Stimulated activated CD4-positive, alpha-beta T cell treated with anti-CD3 and anti-CD28 coated beads, Interleukin-12 subunit alpha, Interleukin-12 subunit beta, amount 100 ng/mL, for 4 hours (primary cell): Measurements from ENCODE around the gene TMEM59L.
"Not testable (repeated sequence)": the region's sequence is repeated elsewhere in the genome, so short reads cannot be mapped to it uniquely, and the experiment has no call there.

Source experiments
- DNase-seq: peaks from one replicate; pipeline ENCODE4 v3.0.0-alpha.2; 2020

The TMEM59L gene

DNA sequence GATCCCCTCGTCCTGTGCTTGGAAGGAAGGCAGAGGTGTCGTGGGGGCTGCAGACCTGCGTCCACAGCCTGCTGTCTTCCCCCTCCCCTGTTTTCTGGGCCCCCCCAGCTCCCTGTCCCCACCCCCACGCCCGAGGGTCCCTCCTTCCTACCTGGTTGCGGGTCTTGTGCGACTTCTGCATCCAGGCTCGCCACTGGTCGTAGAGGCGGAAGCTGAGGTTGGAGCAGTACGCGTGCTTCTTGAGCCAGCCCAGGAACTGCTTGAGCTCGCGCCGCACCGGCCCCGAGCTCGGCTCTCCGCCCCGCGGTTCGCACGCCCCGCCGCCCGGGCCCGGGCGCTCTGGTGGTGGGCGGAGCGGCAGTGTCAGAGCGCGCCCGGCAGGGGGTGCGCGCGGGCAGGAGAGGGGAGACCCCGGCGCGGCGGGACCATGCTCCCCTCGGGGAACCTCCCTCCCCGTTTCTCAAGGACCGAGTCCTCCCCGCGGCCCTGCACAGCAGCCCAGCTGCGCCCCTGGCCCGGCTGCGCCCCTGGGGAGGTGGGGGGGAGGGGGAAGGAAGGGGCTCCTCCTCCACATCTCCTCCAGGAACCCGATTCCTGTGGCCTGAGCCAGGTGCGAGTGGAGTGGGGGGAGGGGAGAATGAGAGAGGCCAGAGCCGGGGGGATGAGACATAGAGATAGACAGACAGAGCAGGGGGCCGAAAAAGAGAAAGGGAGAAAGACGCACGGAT lies 18.4 kb upstream of the TMEM59L start:
- DNase-seq, result peak; percentile 75

DNA sequence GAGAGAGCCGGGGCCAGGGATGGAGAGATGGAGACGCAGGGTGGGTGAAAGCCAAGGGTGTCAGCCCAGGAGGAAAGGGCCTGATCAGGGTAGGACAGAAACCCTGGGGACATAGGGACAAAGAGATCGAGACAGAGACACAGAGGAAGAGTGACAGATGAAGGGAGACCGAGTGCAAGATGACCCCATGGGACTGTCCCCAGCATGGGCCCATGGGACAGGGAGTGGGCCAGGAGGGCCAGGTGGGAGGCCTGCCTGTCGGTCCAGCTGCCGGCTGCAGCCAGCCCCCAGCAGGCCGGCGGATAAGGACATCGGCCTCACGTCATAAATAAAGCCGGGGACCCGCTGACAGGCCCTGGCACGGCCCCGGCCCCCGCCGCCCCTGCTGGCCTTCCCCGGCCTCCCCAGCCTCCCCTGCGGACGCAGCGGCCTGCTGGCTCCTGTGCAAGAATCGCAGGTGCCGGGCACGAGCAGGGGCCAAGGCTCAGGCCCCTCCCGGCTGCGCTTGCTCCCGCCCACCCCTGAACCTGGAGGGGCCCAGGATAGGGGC lies 17.8 kb upstream of the TMEM59L start:
- DNase-seq, result no peak

- DNase-seq, result no peak
Measured at GRCh38 chr19:18595475-18595874, 17.2 kb upstream of the TMEM59L start.

DNA sequence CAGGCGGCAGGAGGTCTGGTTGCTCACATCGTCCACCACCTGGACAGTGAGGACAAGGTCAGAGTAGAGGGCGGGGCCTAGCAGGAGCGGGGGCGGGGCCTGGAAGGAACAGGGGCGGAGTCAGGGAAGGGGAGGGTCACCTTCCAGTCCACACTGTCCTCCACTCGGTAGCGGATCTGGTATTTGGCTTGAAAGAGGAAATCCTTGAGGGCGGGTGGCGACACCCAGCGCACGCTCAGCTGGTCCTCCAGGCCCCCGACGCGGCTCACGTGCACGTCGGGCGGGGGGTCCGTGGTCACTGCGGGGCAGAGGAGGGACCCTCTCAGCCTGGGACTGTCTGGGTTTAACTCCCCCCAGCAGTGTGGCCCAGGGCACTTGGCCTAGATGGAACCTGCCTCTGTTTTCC lies 15.9 kb upstream of the TMEM59L start:
- DNase-seq, result no peak

- DNase-seq, result no peak
Measured at GRCh38 chr19:18597809-18598660, 14.6 kb upstream of the TMEM59L start.

DNA sequence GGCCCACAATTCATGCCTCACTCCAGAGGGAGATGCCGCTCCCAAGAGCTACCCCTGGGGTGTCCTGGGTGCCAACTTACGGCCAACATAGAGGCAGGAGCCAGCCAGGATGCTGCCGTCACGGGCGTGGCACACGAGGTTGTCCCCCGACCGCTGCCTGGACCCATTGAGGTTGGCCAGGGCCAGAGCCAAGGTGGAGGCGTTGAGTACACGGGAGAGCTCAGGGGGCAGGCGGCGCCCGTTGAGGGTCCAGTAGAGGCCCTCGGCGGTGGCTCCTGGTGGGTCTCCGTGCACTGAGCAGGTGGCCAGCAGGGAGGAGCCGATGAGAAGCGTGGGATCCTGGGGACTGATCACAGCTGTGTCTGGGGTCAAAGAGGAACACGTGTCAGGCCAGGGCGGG lies 13.2 kb upstream of the TMEM59L start:
- no peak for DNase-seq

- not testable (repeated sequence) for DNase-seq
Measured at GRCh38 chr19:18600692-18601397, 11.8 kb upstream of the TMEM59L start.

GRCh38 chr19:18601875-18602274 lies 10.8 kb upstream of the TMEM59L start:
- no peak for DNase-seq

DNA sequence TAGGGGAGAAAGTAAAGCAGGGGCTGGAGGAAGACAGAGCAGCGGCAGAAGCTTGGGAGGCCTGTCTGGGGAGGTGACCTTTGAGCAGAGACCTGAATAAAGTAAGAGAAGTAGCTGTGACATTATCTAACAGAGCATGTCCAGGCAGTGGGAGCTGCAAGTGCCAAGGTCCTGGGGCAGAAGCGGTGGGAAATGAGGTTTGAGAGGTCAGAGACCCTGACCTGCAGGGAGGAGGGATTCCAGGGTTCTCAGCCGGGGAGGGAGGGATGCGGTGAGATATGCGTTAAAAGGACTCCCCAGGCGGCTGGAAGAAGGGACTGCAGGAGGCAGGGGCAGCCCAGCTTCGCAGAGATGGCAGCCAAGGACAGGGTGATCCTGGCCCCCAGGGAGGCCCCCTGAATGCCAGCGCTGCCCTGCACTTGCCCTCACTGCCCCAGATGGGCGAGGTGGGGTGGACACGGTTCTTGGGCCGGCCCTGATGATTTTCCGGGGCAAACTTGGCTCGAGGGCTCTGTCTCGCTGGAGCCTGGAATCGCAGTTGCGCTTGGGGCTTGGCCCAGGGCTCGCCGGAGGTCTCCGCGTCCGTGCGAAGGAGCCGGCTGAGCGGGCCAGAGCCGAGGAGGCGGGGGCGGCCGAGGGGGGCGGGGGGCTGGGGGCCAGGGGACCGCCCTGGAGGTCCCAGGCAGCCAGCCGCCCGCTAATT lies 9.3 kb upstream of the TMEM59L start:
- DNase-seq, result no peak

- no peak for DNase-seq
Measured at GRCh38 chr19:18603958-18604819, 8.5 kb upstream of the TMEM59L start.

DNA sequence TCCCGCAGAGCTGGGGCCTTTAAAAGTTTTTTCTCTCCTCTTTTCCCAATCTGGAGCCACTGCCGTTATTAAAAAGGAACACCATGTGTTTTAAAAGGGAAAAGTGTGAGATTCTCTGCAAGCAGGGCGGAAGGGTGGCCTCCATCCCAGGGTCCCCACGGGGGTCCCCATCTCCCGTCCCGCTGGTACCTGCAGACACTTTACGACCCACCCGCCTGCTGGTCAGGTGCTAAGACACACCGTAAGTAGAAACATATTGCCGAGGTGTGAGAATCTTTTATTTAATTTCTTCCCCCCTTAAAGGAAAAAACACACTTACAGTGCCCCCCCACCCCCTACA lies 7.9 kb upstream of the TMEM59L start:
- DNase-seq, result no peak

DNA sequence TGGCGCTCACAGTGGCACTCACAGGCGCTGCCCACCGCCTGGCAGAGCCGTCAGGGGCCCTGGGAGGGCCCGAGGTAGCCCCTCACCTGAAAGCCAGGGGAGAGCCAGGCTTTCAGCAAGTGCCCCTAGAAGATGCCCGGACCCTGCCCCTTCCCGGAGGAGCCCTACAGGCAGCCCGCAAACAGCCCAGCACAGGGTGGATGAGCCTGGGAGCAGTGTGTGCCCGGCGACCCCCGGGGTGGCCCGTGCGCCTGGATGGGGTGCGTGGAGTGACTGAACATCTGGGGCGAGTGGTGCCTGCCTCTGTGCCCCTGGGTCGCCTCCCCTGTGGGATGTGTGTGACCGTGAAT lies 7.5 kb upstream of the TMEM59L start:
- DNase-seq, result no peak

- no peak for DNase-seq
Measured at GRCh38 chr19:18605546-18606280, 7.0 kb upstream of the TMEM59L start.

- DNase-seq, result no peak
Measured at GRCh38 chr19:18606281-18607225, 6.1 kb upstream of the TMEM59L start, which contains the start of gene CRLF1. TSS of gene CRLF1 (minus strand) at chr19:18606799. CDS start at chr19:18606656, 143 bp downstream.

DNA sequence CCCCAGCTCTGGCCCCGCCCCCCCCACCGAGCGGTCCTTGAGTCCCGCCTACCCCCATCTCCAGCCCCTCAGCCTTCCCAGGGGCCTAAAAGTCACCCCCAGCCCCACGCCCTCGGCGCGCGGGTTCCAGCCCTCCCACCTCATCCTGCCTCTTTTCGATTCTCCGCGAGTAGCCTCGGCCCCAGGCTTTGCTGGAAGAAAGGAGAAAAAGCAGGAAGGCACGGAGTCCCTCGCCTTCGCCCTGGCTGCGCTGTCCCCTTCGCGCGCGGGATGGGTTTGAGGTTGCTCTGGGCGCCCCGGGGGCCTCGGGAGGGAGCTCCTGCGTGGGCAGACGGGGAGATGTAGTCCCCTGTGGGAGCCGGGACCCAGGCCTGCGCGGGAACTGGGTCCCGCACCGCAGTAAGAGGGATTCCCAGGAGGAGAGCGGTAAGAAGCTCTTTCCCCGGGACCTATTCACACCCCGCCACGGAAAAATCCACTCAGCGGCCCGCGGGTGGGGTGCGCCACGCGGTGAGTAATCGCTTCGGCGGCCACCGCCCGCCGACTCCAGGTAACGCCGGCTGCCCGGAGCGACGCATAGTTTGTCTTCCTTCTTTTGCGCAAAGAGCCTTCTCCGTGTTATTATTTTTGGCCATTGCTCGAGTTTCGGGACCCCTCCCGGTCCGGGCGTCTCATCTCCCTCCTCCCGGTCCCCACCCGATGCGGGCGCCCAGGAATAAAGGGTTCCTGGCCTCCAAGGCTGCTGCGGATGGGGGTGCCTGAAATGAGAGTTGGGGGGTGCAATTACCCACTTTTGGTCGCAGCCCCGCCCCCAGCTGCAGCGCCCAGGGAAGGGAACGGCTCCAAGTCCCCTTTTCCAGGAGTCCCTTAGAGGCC lies 5.2 kb upstream of the TMEM59L start:
- no peak for DNase-seq

DNA sequence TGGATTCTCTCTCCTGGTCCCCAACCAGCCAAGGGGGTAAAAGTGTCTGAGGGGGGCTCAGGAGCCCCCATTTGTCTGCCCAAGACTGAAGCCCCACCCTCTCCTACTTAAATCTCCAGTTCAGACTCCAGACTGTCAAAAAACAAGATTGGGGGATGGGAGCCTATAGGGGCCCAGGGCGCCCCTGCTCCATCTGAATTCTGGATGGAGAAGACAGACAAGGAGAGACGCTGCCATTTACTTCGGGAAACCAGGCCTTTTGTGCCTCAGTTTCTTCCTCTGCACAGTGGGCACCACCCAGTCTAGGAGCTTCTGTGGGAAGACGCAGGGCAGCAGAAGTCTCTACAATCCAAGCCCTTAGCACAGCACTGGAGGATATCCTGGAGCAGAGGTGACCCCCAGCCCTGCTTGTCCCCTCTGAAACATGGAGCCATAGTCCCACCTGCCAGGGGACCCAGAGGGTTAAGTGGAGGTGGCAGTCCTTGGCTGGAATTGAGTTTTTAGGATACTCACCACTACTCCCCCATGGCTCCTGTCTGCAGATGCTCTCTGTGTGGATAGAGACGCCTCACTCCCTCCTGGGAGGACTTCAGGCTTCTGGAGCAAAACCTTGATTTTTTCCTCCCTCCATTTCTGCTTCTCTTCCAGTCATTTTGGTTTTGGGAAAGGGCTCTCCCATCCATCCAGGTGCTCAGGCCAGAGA lies 4.4 kb upstream of the TMEM59L start:
- no peak for DNase-seq

DNA sequence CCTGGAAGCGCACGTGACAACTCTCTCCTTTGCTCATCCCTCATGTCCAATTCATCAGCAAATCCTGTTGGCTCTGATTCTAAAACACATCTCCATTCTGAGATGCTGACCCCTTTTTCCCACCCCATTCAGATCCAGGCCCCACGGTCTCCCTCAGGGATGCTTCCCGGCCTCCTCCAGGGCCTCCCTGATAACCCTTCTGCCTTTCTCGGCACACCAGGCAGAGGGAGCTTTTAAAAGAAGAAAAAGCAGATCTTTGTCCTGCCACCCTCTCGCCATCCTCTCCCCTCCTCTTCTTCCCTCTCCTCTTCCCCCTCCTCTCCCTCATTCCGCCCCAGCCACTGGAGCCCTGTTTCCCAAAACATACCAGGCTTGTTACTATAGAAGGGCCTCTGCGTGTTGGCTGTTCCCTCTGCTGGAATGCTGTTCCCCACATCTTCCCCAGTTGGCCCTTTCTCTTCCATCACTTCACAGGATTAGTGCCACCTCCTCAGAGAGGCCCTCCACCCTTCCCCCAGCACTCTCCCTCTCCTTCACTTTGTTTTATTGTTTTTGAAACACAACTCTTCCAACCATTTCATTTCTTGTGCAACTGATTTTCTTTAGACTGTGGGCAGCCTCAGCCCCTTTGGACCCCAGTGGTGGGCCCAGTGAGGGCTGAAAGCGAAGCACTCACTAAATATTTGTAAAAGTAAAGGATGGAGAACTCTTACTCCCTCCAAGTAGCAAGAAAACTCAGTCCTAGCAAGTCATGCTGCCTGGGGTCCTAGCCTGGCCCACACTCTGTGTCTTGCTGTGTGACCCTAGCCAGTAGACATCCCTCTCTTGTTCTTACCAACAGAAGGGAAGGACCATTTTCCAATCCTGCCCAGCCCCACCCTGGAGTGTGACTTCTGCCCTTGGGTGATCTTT lies 3.6 kb upstream of the TMEM59L start:
- no peak for DNase-seq
